Embryonic facial prominence (tissue), 1 donor: ENCODE data around the gene BCAS3.
"Not testable (repeated sequence)": the region's sequence is repeated elsewhere in the genome, so short reads cannot be mapped to it uniquely, and the experiment has no call there.

Source experiments
- DNase-seq: peaks from one replicate; pipeline ENCODE4 v3.0.0-alpha.2; 2016; ENCODE audit errors: extremely low spot score

The BCAS3 gene

DNA sequence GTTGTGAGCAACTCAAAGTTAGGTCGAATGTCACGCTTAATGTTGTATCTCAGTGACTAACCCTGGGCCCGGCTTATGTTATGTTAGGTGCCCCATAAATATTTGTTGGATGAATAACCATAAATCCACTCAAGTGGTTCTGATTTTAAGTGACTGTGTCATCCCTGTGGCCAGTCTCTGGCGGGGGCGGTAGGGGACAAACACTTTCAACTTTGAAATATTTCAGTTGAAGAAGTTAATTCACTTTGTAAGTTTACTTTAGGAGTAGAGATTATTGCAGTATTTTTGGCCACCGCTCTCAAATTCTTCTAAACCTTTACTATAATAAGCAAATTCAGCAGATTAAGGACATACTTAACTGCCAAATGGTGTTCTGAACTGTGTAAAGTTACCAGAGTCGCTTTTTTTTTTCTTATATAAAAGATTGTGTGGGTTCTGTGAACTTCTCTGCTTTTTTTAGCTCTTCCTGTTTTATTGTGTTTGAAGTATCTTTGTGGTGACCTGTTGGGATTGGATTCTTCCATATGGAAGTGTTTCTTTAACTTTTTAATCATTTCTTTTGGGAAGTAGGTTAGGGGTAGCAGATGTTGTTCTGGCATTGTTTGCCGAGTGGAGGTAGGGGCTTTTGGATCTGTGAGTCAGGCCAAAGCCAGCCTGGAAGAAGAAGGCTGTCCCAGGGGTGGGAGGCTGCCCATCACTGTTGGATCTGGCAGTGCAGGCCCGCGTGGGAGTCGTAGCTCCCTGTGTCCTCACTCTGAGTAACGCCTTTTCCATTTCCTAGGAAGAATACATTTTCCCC lies 660.5 kb downstream of the BCAS3 start:
- DNase-seq, result no peak

- no peak for DNase-seq
Measured at GRCh38 chr17:61338874-61339478, 661.3 kb downstream of the BCAS3 start.

DNA sequence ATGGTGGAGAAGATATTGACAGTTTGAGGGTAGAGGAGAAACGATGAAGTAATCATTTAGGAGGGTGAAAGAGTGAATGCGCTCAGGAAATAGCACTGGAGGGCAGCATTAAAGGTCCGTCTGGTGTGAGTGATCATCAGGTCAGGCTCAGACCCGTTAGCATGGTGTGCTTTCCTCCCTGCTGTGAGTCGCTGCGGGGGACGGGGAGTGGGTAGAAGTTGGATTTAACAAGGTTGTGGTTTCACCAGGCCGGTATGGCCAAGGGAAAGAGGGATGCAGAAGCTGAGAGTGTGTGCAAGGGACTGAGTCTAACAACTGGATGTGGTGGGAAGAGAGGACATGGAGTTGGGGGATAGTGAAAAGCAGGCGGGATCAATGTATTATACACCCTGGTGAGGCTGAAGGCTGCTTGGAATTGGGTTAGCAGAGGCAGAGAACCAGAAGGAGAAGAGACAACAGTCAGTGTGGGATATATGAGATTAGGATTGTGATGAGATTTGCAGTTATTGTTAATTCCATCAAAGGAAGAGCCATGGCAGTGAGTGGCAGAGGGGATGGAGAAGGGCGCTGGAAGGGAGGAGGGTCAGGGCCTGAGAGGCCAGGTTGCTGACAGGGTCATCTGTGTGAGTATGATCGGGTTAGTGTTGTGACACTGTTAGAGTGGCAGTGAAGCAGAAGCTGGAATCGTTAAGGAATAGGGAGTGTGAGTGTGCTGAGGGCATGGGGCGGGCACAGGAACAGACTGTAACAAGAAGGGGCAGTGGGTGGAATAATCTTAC lies 663.0 kb downstream of the BCAS3 start:
- DNase-seq, result no peak

GRCh38 chr17:61343576-61343975 lies 665.9 kb downstream of the BCAS3 start:
- peak; percentile 48 for DNase-seq

GRCh38 chr17:61345061-61345460 lies 667.4 kb downstream of the BCAS3 start:
- no peak for DNase-seq

DNA sequence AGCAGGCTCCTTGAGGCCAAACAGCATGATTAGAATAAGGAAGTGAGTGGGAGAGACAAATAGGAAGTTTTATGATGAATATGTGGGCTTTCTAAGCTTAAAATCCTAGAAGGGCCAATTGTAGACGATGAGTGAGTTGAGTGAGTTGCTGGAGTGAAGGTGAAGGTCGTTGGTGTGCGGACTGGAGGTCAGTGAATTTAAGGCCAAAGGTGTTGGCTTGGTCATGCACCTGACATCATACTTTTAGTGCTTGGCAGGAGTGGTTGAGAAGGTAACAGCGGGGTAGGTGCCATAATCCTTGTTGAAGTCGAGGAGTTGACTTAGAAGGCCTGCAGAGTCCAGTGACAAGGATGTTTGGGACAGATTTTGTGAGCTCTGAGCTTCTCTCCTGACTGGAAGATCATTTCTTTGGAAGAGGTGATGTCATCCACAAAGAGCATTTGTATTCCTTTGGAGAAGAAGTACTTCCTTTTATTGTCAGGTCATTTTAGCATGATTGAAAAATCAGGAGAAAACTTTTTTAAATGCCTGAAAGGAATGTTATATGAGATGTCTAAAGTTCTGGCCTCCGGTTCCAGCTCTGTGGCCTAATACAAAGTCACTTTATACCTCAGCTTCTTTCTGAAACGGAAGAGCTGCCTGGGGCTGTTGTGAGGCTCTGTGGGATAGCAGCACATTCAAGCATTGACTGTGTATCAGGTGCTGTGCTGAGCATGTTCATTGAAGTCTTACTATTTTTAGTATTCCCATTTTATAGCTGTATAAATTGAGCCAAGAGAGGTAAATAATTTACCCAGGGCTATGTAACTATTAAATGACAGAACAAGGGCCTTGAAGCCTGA lies 668.4 kb downstream of the BCAS3 start:
- DNase-seq, result no peak

GRCh38 chr17:61349350-61349749 lies 671.7 kb downstream of the BCAS3 start:
- no peak for DNase-seq

DNA sequence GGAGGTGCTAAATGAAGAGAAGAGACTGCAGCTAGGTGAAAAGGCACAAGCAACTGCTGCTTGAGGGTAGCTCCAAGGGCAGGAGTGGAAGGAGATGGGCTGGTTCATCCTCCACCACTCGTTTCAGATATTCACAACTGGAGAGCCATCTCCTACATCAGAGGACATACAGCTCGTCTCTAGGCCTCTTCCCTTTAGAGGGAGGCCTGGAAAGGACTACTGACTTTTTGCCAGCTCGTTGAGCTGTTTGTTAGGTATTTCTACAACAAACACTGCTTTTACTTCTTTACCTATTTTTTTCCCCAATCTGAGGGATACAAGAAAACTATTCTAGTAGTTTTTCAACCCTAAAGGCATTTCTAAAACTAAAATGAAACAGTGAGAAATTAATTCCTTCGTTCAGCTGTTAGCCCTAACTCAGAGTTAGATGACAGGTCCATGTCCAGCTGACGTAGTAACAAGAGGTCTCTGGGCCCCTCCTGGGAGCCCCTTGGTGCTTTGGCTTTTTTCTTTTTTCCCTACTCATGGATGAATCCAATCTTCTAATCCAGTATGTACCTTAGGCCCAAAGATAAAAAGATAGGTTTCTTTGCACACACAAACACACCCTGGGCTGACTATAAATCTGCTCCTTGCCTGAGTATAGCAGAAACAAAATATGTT lies 674.2 kb downstream of the BCAS3 start:
- no peak for DNase-seq

DNA sequence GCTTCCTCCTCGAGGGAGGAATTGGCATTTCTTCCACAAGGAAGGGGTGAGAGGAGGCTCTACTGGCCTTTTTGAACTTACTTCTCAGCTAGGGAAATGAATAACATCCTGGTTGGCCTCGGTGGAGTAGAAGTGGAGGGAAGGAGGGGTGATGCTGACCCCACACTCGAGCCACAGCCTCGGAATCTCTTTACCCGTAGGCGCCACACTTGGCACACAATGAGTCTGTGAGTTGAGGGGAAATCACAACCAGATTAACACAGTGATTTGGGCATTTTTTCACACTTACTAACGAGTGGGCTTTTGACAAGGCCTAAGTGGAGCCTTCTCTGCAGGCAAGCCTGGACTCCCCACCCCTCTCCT lies 674.7 kb downstream of the BCAS3 start:
- DNase-seq, result no peak

GRCh38 chr17:61352781-61353491 lies 675.3 kb downstream of the BCAS3 start:
- DNase-seq, result no peak

DNA sequence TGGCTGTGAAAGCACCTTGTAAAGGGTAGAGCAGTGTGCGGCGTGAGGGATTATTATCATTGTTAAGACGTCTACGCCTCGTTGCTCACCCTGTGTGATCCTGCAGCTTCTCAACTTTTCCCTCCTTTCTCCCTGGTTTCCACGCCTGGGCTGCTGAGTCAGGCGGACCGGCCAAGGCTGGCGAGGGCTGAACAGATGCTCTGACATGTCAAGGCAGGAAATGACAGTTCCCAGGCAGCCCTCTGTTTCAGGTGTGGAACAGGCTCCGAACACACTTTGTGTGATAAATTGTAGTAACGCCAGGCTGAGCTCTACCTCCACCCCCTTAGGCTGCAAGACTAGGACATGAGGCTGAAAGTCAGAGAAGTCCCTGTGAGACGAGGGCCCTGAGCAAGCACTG lies 676.0 kb downstream of the BCAS3 start:
- DNase-seq, result no peak

- DNase-seq, result no peak
Measured at GRCh38 chr17:61354895-61355874, 677.5 kb downstream of the BCAS3 start.

DNA sequence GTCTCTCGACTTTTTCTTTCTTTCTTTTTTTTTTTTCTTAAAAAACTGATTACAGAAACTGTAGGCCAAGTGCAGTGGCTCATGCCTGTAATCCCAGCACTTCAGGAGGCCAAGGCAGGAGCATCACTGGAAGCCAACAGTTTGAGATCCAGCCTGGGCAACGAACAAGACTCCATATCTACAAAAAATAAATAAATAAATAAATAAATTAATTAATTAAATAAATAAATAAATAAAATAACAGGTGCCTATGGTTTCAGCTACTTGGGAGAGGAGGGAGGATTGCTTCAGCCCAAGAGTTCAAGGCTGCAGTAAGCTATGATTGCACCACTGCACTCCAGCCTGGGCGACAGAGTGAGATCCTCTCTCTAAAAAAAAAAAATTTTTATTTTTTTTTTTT lies 679.4 kb downstream of the BCAS3 start:
- not testable (repeated sequence) for DNase-seq

GRCh38 chr17:61359513-61359912 lies 681.9 kb downstream of the BCAS3 start:
- not testable (repeated sequence) for DNase-seq

DNA sequence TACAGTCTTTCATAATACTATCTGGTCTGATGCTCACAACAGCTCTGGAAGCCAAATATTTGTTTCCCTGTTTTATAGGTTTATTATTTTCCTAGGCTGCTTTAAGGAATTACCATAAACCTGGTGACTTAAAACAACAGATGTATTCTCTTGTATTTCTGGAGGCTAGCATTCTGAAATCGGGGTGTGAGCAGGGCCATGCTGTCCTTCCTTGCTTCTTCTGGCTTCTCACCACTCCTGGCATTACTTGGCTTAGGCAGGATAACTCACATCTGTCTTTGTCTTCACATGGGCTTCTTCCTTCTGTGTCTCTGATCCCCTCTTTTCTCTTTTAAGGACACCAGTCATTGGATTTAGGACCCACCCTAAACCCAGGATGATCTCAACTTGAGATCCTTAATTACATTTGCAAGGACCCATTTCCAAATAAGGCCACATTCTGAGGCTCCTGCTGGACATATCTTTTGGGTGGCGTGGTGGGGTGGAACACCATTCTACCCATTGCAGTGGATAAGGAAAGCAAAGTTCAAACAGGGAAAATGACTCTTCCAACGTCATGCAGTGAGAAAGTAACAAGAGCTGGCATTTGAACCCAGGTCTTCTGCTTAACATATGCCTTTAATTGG lies 682.8 kb downstream of the BCAS3 start:
- no peak for DNase-seq

- no peak for DNase-seq
Measured at GRCh38 chr17:61361084-61361483, 683.4 kb downstream of the BCAS3 start.

DNA sequence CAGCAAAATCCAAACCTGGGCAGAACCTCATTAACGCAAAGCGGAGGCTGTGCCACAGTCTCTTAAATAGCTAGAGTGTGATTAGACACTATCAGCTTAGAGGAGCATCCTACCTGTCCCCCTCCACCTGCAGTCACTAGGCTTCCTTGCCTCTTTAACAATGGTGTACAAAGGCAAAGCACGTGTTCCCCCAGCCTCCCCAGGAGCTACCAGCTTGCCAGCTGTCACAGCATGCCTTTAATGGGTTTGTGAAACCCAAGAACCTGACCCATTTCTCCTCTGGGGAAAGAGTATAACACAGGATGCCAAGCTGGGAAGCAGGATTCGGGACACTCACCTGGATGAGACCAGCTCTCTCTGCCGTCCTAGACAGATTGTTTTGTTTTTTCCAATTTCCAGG lies 684.7 kb downstream of the BCAS3 start:
- DNase-seq, result no peak

DNA sequence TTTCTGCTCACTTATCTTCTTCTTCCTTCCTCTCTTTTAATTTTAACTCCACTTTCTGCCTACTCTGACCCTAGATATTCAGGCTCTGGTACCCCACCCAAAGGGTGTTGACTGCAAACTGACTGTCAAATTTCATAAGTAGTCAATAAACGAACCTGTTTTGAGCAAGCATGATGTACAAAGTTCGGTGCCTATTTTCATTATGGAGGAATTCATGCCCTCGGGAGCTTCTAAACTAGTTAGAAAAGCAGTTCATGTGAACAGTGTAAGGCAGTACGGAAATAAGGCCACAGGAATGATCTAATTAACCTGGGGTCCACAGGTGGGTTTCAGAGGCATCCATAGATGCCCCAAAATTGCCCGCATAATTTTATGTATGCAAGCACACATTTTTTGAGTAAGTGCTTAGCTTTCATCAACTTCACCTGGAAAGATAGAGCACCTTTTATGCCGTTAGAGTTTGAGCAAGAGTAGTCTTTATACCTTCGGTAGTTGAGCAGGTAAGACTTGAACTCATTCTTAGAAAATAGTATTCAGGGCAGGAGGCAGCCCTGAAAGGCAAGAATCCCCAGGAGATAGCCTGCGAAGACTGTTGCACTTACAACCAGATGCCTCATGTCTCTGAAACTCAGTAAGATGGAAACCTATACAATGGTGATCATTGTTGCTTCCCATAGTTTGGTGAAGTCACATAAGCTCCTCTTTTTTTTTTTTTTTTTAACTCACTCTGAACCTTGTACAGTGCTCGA lies 685.4 kb downstream of the BCAS3 start:
- DNase-seq, result no peak
